GM10266 (cell line): Measurements from ENCODE around the gene NTN3.
A peak's percentile ranks its signal among the peaks of the same experiment; 100 is the strongest.

Source experiments
- DNase-seq: peaks from one replicate; pipeline ENCODE4 v3.0.0; 2012; ENCODE audit errors: extremely low spot score
- CTCF ChIP-seq: IDR thresholded peaks from 2 replicates; pipeline ENCODE4 v1.5.1; 2012; ENCODE audit warnings: mild to moderate bottlenecking, low read depth; ENCODE audit not compliant: control insufficient read depth, insufficient read depth; ENCODE audit errors: missing control alignments

Gene NTN3

GRCh38 chr16:2483939-2484897, 13.1 kb downstream of the NTN3 start:
- no peak for TF ChIP-seq CTCF

GRCh38 chr16:2484898-2485508, 13.9 kb downstream of the NTN3 start:
- TF ChIP-seq CTCF: no peak
- no peak for DNase-seq

More at GRCh38 chr16:2483939-2484897, 13.1 kb downstream of the NTN3 start:
- no peak for DNase-seq

GRCh38 chr16:2485811-2486507, 14.9 kb downstream of the NTN3 start:
- no peak for DNase-seq
- no peak for TF ChIP-seq CTCF

GRCh38 chr16:2486645-2487516, 15.8 kb downstream of the NTN3 start:
- DNase-seq: peak; percentile 86
- peak; percentile 78 for TF ChIP-seq CTCF

GRCh38 chr16:2487517-2487842, 16.4 kb downstream of the NTN3 start:
- TF ChIP-seq CTCF: no peak
- no peak for DNase-seq

GRCh38 chr16:2487903-2488531, 16.9 kb downstream of the NTN3 start:
- TF ChIP-seq CTCF: no peak
- DNase-seq: no peak
